Hematopoietic multipotent progenitor cell treated with erythropoietin and hydrocortisone succinate and interleukin-3 and kit ligand, for 15 days (in vitro differentiated cells): ENCODE results near the gene MPV17L2.
A peak's percentile ranks its signal among the peaks of the same experiment; 100 is the strongest.
"Not testable (repeated sequence)": the region's sequence is repeated elsewhere in the genome, so short reads cannot be mapped to it uniquely, and the experiment has no call there.

Experiments used
- DNase-seq: peaks from one replicate; pipeline ENCODE4 v3.0.0-alpha.2; 2015; ENCODE audit warnings: low spot score

Gene MPV17L2

GRCh38 chr19:18192673-18193387 is at the start of gene MPV17L2:
Gene MPV17L2 (plus strand): TSS chr19:18193218. CDS start chr19:18193282, 64 bp downstream.
- peak; percentile 100 for DNase-seq

GRCh38 chr19:18143902-18144301 is 49.1 kb upstream of the MPV17L2 start:
- no peak for DNase-seq

- no peak for DNase-seq
Measured at GRCh38 chr19:18144361-18144760, 48.7 kb upstream of the MPV17L2 start.

- no peak for DNase-seq
Measured at GRCh38 chr19:18144906-18145305, 48.1 kb upstream of the MPV17L2 start.

GRCh38 chr19:18145391-18145999 is 47.5 kb upstream of the MPV17L2 start:
- no peak for DNase-seq

GRCh38 chr19:18147396-18147795 is 45.6 kb upstream of the MPV17L2 start:
- no peak for DNase-seq

GRCh38 chr19:18149596-18149975 is 43.4 kb upstream of the MPV17L2 start:
- DNase-seq, result no peak

- no peak for DNase-seq
Measured at GRCh38 chr19:18150776-18151624, 42.0 kb upstream of the MPV17L2 start.

GRCh38 chr19:18152442-18152816 is 40.6 kb upstream of the MPV17L2 start:
- peak; percentile 95 for DNase-seq

- DNase-seq, result peak; percentile 98
Measured at GRCh38 chr19:18152817-18153555, 40.0 kb upstream of the MPV17L2 start, which contains the start of gene PIK3R2. Gene PIK3R2 (plus strand): TSS chr19:18153163. CDS start chr19:18155880, 2,717 bp downstream.

- DNase-seq, result peak; percentile 24
Measured at GRCh38 chr19:18153556-18154134, 39.4 kb upstream of the MPV17L2 start.

GRCh38 chr19:18155095-18156087 is 37.6 kb upstream of the MPV17L2 start:
- DNase-seq, result no peak

- no peak for DNase-seq
Measured at GRCh38 chr19:18156268-18156667, 36.8 kb upstream of the MPV17L2 start.

GRCh38 chr19:18156841-18157464 is 36.1 kb upstream of the MPV17L2 start:
- peak; percentile 99 for DNase-seq

- DNase-seq, result peak; percentile 40
Measured at GRCh38 chr19:18157465-18158063, 35.5 kb upstream of the MPV17L2 start.

- DNase-seq, result peak; percentile 33
Measured at GRCh38 chr19:18158467-18158866, 34.6 kb upstream of the MPV17L2 start.

GRCh38 chr19:18159059-18159616 is 33.9 kb upstream of the MPV17L2 start:
- DNase-seq, result not testable (repeated sequence)

- no peak for DNase-seq
Measured at GRCh38 chr19:18159810-18160209, 33.2 kb upstream of the MPV17L2 start.

GRCh38 chr19:18160493-18160970 is 32.5 kb upstream of the MPV17L2 start:
- DNase-seq, result peak; percentile 66
